HEK293 (cell line): ENCODE measurements around the gene SLC39A13.

Experiments used
- CTCF ChIA-PET: fragments of 350-600 bp; formaldehyde crosslinking; extraction: SDS; loops from one replicate; lab custom pipeline; 2021; ENCODE audit warnings: antibody characterized with exemption; lab: Yijun Ruan, JAX
- POLR2A ChIA-PET: fragments of 300-600 bp; formaldehyde crosslinking; extraction: SDS; loops from one replicate; lab custom pipeline; 2020; ENCODE audit warnings: antibody characterized with exemption, inconsistent platforms; lab: Yijun Ruan, JAX
- H3K27ac ChIP-seq: fragments of 200-500 bp; sonication (Bioruptor generic); 2 replicates; pipeline ENCODE4 v1.5.1; 2014; ENCODE audit warnings: low read depth, low read length, control low read depth, inconsistent platforms; ENCODE audit errors: extremely low read depth
- H3K36me3 ChIP-seq, 2 experiments: fragments of 200-500 bp in 1 of 2; sonication (Bioruptor generic) in 1 of 2; 1 replicate in 1 of 2; 2 replicates in 1 of 2; pipeline ENCODE4 v1.5.1; 2014 to 2017; ENCODE audit warnings: inconsistent platforms in 2 of 2, low read length in 2 of 2; ENCODE audit not compliant: control insufficient read depth in 2 of 2, insufficient read depth in 1 of 2
- H3K4me1 ChIP-seq: fragments of 200-500 bp; sonication (Bioruptor generic); 2 replicates; pipeline ENCODE4 v1.5.1; 2014; ENCODE audit warnings: mild to moderate bottlenecking, low read length, inconsistent platforms; ENCODE audit not compliant: control insufficient read depth, insufficient read depth
- H3K4me3 ChIP-seq: 2 replicates; pipeline ENCODE4 v1.5.1; 2011; ENCODE audit warnings: low read depth, mild to moderate bottlenecking, control low read depth, low read length, moderate library complexity
- H3K9me3 ChIP-seq: fragments of 200-500 bp; sonication (Bioruptor generic); 2 replicates; pipeline ENCODE4 v1.5.1; 2014; ENCODE audit warnings: low read depth, low read length, inconsistent platforms; ENCODE audit not compliant: control insufficient read depth, insufficient read depth
- BCL11B ChIP-seq: fragments of 450-650 bp; formaldehyde crosslinking; IDR thresholded peaks from 2 replicates; pipeline ENCODE4 v1.5.1; 2016; ENCODE audit warnings: low read depth, missing biosample characterization, missing genetic modification characterization
- KLF10 ChIP-seq: fragments of 450-650 bp; IDR thresholded peaks from 2 replicates; pipeline ENCODE4 v1.5.1; 2018; ENCODE audit warnings: missing biosample characterization, mild to moderate bottlenecking, missing genetic modification characterization
- ZFP3 ChIP-seq: fragments of 450-650 bp; formaldehyde crosslinking; IDR thresholded peaks from 2 replicates; pipeline ENCODE4 v1.5.1; 2016; ENCODE audit warnings: low read depth, missing biosample characterization, missing genetic modification characterization
- ZNF157 ChIP-seq: fragments of 450-650 bp; formaldehyde crosslinking; IDR thresholded peaks from 2 replicates; pipeline ENCODE4 v1.5.1; 2016; ENCODE audit warnings: missing biosample characterization, missing genetic modification characterization
- ZNF2 ChIP-seq: fragments of 450-650 bp; formaldehyde crosslinking; IDR thresholded peaks from 2 replicates; pipeline ENCODE4 v1.5.1; 2016; ENCODE audit warnings: missing biosample characterization, missing genetic modification characterization
- ZNF23 ChIP-seq: fragments of 450-650 bp; formaldehyde crosslinking; IDR thresholded peaks from 2 replicates; pipeline ENCODE4 v1.5.1; 2016; ENCODE audit warnings: missing biosample characterization, missing genetic modification characterization, borderline replicate concordance
- ZNF274 ChIP-seq, 2 experiments: fragments of 200-500 bp in 1 of 2; fragments of 450-650 bp in 1 of 2; sonication (Bioruptor generic) in 1 of 2; formaldehyde crosslinking in 1 of 2; IDR thresholded peaks; 2 replicates each; pipeline versions ENCODE4 v1.5.1 to v1.6.1; 2014 to 2016; ENCODE audit warnings: borderline replicate concordance in 1 of 2, inconsistent platforms in 1 of 2, low read length in 1 of 2, missing biosample characterization in 1 of 2, missing genetic modification characterization in 1 of 2
- ZNF366 ChIP-seq: fragments of 450-650 bp; formaldehyde crosslinking; conservative IDR thresholded peaks from 2 replicates; pipeline ENCODE4 v1.5.1; 2016; ENCODE audit warnings: missing biosample characterization, missing genetic modification characterization
- ZNF549 ChIP-seq: fragments of 450-650 bp; IDR thresholded peaks from 2 replicates; pipeline ENCODE4 v1.5.1; 2018; ENCODE audit warnings: missing biosample characterization, missing genetic modification characterization, mild to moderate bottlenecking, inconsistent platforms, moderate library complexity
- ZNF677 ChIP-seq: fragments of 450-650 bp; IDR thresholded peaks from 2 replicates; pipeline ENCODE4 v1.5.0; 2018; ENCODE audit warnings: missing biosample characterization, mild to moderate bottlenecking, missing genetic modification characterization, moderate library complexity
- ZNF707 ChIP-seq: fragments of 450-650 bp; formaldehyde crosslinking; IDR thresholded peaks from 2 replicates; pipeline ENCODE4 v1.5.1; 2016; ENCODE audit warnings: missing biosample characterization, missing genetic modification characterization
- ZSCAN30 ChIP-seq: fragments of 450-650 bp; IDR thresholded peaks from 2 replicates; pipeline ENCODE4 v1.5.1; 2018; ENCODE audit warnings: missing biosample characterization, mild to moderate bottlenecking, missing genetic modification characterization, moderate library complexity
- TF ChIP-seq, protein P1 (sequence below): fragments of 450-650 bp; formaldehyde crosslinking; IDR thresholded peaks from 2 replicates; pipeline ENCODE4 v1.5.1; 2016; ENCODE audit warnings: missing biosample characterization, missing genetic modification characterization, borderline replicate concordance
- TF ChIP-seq, protein P2 (sequence below): fragments of 450-650 bp; formaldehyde crosslinking; IDR thresholded peaks from 2 replicates; pipeline ENCODE4 v1.5.1; 2016; ENCODE audit warnings: missing biosample characterization, missing genetic modification characterization

SLC39A13 gene

DNA sequence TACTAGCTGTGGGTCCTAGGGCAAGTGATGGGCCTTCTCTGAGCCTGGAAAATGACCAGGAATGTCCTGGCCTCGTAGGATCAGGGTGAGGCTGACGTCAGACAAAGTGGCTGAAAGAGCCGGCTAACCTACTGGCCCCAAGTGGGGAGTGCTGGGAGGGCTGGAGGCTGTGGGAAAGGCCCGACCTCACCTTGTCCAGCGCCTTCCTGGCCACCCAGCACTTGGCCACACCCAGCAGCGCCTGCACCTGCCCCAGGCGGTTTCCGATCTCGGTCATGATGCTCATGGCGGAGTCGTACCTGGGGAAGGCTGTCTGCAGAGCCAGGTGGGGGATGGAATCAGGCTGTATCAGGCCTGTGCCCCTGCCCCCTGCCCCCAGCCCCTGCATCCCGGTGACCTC is 33.0 kb downstream of the SLC39A13 start:
- TF ChIP-seq, protein P1, sequence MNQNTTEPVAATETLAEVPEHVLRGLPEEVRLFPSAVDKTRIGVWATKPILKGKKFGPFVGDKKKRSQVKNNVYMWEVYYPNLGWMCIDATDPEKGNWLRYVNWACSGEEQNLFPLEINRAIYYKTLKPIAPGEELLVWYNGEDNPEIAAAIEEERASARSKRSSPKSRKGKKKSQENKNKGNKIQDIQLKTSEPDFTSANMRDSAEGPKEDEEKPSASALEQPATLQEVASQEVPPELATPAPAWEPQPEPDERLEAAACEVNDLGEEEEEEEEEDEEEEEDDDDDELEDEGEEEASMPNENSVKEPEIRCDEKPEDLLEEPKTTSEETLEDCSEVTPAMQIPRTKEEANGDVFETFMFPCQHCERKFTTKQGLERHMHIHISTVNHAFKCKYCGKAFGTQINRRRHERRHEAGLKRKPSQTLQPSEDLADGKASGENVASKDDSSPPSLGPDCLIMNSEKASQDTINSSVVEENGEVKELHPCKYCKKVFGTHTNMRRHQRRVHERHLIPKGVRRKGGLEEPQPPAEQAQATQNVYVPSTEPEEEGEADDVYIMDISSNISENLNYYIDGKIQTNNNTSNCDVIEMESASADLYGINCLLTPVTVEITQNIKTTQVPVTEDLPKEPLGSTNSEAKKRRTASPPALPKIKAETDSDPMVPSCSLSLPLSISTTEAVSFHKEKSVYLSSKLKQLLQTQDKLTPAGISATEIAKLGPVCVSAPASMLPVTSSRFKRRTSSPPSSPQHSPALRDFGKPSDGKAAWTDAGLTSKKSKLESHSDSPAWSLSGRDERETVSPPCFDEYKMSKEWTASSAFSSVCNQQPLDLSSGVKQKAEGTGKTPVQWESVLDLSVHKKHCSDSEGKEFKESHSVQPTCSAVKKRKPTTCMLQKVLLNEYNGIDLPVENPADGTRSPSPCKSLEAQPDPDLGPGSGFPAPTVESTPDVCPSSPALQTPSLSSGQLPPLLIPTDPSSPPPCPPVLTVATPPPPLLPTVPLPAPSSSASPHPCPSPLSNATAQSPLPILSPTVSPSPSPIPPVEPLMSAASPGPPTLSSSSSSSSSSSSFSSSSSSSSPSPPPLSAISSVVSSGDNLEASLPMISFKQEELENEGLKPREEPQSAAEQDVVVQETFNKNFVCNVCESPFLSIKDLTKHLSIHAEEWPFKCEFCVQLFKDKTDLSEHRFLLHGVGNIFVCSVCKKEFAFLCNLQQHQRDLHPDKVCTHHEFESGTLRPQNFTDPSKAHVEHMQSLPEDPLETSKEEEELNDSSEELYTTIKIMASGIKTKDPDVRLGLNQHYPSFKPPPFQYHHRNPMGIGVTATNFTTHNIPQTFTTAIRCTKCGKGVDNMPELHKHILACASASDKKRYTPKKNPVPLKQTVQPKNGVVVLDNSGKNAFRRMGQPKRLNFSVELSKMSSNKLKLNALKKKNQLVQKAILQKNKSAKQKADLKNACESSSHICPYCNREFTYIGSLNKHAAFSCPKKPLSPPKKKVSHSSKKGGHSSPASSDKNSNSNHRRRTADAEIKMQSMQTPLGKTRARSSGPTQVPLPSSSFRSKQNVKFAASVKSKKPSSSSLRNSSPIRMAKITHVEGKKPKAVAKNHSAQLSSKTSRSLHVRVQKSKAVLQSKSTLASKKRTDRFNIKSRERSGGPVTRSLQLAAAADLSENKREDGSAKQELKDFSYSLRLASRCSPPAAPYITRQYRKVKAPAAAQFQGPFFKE = no peak
- TF ChIP-seq ZNF23 (tag by site-specific recombination) (no peak), BCL11B (tag by site-specific recombination) (no peak), ZFP3 (tag by site-specific recombination) (no peak), ZNF274 (IDR thresholded peaks at IDR 0.05; ENCODE audit: low read length) (no peak), ZNF274 (tag by site-specific recombination; IDR thresholded peaks at IDR 0.05; ENCODE audit: borderline replicate concordance) (no peak), ZNF707 (tag by site-specific recombination) (no peak), ZSCAN30 (tag by site-specific recombination) (no peak), ZNF366 (no peak), ZNF2 (tag by site-specific recombination) (no peak), ZNF677 (tag by site-specific recombination) (no peak), ZNF549 (tag by site-specific recombination) (no peak), ZNF157 (tag by site-specific recombination) (no peak)
- TF ChIP-seq, all 188 proteins: peak for 0
- Histone ChIP-seq H3K4me1 (no peaks in the 10 kb centered on the region), H3K36me3 (no peaks in the 10 kb centered on the region), H3K27ac (no peak overlapping the region), H3K4me3 (no peak overlapping the region), H3K9me3 (no peaks in the 10 kb centered on the region)
- ChIA-PET CTCF (interaction anchor here (1.1 kb wide), 1 partner anchor 13 kb away, joined by 4 read pairs; no protein-coding TSS in a partner anchor), POLR2A (no interaction called here)

DNA sequence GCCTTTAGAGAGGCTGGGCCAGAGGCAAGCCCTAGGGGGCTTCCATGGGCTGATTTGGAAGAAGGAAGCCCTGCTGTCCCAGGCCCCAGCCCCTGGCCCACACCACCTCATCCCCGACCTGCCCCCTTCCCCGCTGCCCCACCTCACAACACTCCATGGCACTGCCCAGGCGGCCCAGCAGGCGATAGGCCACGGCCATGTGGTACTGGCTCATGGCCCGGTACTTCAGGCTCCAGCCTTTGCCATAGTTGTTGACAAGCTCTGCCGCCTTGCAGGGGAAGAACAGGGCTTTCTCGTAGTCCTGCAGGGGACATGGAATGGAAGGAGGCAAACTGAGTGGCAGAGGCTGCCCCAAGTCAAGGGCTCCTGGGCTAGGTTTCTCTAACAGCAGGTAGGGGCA is 34.1 kb downstream of the SLC39A13 start:
- Histone ChIP-seq H3K4me3 (no peak overlapping the region), H3K4me1 (no peaks in the 10 kb centered on the region), H3K36me3 (no peaks in the 10 kb centered on the region), H3K27ac (no peak overlapping the region), H3K9me3 (no peaks in the 10 kb centered on the region)
- TF ChIP-seq, protein P2, sequence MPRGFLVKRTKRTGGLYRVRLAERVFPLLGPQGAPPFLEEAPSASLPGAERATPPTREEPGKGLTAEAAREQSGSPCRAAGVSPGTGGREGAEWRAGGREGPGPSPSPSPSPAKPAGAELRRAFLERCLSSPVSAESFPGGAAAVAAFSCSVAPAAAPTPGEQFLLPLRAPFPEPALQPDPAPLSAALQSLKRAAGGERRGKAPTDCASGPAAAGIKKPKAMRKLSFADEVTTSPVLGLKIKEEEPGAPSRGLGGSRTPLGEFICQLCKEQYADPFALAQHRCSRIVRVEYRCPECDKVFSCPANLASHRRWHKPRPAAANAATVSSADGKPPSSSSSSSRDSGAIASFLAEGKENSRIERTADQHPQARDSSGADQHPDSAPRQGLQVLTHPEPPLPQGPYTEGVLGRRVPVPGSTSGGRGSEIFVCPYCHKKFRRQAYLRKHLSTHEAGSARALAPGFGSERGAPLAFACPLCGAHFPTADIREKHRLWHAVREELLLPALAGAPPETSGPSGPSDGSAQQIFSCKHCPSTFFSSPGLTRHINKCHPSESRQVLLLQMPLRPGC (tag by site-specific recombination) = no peak
- TF ChIP-seq KLF10 (tag by site-specific recombination) = no peak
- ChIA-PET CTCF (interaction anchor here (2.8 kb wide), 1 partner anchor 11 kb away, joined by 12 read pairs; no protein-coding TSS in a partner anchor), POLR2A (no interaction called here)
